GM15510 (cell line): ENCODE results near the gene SLMAP.

Source experiments
- POLR2A ChIP-seq: IDR thresholded peaks from 3 replicates; pipeline ENCODE4 v1.6.1; 2011; ENCODE audit warnings: borderline replicate concordance; ENCODE audit not compliant: insufficient read length; ENCODE audit errors: extremely low read depth

The SLMAP gene

GRCh38 chr3:57939775-57940174 lies 183.7 kb downstream of the SLMAP start:
- TF ChIP-seq POLR2A: no peak

- no peak for TF ChIP-seq POLR2A
These were observed 186.3 kb downstream of the SLMAP start for GRCh38 chr3:57942388-57942787.

- no peak for TF ChIP-seq POLR2A
These were observed 186.8 kb downstream of the SLMAP start for GRCh38 chr3:57942872-57943283.

- TF ChIP-seq POLR2A: no peak
These were observed 187.7 kb downstream of the SLMAP start for GRCh38 chr3:57943525-57944495.

- no peak for TF ChIP-seq POLR2A
These were observed 190.9 kb downstream of the SLMAP start for GRCh38 chr3:57946970-57947381.

- no peak for TF ChIP-seq POLR2A
These were observed 192.1 kb downstream of the SLMAP start for GRCh38 chr3:57948080-57948671.

- TF ChIP-seq POLR2A: no peak
These were observed 192.7 kb downstream of the SLMAP start for GRCh38 chr3:57948781-57949242.

DNA sequence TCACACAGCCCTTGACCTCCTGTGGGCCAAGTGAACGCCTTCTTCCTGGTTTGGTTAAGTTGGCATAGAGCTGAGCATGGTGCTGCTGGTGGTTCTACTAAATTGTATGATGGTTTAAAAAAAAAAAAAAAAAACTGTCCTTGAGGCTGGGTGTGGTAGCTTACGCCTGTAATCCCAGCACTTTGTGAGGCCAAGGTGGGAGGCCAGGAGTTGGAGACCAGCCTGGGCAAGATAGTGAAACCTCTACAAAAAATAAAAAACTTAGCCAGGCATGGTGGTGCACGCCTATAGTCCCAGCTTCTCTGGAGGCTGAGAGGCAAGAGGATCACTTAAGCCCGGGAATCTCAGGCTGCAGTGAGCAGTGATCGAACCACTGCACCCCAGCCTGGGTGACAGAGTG lies 193.2 kb downstream of the SLMAP start:
- TF ChIP-seq POLR2A: no peak

DNA sequence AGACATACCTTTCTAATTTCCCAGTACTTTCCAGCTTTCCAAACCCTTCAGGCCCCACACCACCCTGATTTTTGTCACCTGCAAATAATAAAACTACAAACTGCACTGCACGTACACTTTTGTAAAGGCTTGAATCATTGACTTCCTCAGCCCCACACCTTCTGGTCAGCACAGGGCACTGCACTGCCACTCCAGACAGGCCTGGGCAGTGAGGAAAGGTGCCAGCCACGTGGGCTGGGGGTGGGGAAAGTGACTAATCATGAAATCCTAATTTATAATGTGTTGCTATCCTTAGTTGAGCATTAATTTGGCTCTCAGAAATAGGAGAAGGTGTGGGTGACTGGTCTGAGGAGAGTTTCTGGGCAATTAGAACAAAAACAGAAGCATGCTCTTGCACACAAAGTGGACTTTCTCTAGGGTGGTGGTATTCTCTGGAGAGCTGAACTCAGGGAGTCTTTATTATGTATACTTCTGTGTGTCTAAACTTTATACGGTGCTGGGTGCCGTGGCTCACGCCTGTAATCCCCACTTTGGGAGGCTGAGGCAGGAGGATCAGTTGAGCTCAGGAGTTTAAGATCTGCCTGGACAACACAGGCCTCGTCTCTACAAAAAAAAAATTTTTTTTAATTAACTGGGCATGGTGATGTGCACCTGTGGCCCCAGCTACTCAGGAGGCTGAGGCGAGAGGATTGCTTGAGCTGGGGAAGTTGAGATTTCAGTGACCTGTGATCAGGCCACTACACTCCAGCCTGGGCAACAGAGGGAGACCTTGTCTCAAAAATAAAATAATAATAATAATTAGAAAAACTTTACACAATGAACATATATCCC lies 193.9 kb downstream of the SLMAP start:
- no peak for TF ChIP-seq POLR2A

GRCh38 chr3:57951066-57951882 lies 195.2 kb downstream of the SLMAP start:
- no peak for TF ChIP-seq POLR2A

- no peak for TF ChIP-seq POLR2A
These were observed 196.1 kb downstream of the SLMAP start for GRCh38 chr3:57952208-57952631.

- TF ChIP-seq POLR2A: no peak
These were observed 196.5 kb downstream of the SLMAP start for GRCh38 chr3:57952651-57953050.

DNA sequence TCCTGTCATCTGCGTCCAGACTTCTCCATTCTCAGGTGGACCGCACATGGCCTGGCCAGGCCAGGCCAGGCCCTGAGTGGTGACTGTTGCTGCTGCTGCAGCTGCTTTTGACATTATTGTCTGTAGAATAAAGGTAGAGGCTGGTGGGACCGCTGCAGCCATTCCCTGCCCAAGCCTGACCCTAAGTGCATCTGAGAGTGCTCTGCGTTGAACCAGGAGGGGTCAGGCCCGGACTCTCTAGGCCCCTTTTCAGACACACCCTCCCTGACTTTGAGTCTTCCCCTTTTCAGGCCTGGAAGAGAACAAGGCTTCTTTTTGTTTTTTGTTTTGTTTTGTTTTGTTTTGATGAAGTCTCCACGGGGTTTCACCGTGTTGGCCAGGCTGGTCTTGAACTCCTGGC lies 197.5 kb downstream of the SLMAP start:
- TF ChIP-seq POLR2A: no peak
